Gastroesophageal sphincter (tissue), 3 donors: ENCODE data around the gene HSH2D.
A peak's percentile ranks its signal among the peaks of the same experiment; 100 is the strongest.

ENCODE experiments used
- POLR2A ChIP-seq, 2 donors: fragments of 450-650 bp; IDR thresholded peaks; one replicate each; pipeline ENCODE4 v1.6.1; 2017; ENCODE audit warnings: antibody characterized with exemption in 2 of 2, mild to moderate bottlenecking in 2 of 2, moderate library complexity in 1 of 2
- POLR2AphosphoS5 ChIP-seq: sonication (generic); formaldehyde crosslinking; IDR thresholded peaks from one replicate; pipeline ENCODE4 v1.6.1; 2017; ENCODE audit warnings: antibody characterized with exemption
- TF ChIP-seq, protein P1 (sequence below), 4 experiments: fragments of 200-600 bp in 2 of 4; fragments of 450-650 bp in 2 of 4; sonication (generic) in 1 of 4; IDR thresholded peaks; one replicate each; pipeline ENCODE4 v1.5.1; 2017 to 2019; ENCODE audit warnings: antibody characterized with exemption in 4 of 4, mild to moderate bottlenecking in 2 of 4, moderate library complexity in 2 of 4

DNA sequence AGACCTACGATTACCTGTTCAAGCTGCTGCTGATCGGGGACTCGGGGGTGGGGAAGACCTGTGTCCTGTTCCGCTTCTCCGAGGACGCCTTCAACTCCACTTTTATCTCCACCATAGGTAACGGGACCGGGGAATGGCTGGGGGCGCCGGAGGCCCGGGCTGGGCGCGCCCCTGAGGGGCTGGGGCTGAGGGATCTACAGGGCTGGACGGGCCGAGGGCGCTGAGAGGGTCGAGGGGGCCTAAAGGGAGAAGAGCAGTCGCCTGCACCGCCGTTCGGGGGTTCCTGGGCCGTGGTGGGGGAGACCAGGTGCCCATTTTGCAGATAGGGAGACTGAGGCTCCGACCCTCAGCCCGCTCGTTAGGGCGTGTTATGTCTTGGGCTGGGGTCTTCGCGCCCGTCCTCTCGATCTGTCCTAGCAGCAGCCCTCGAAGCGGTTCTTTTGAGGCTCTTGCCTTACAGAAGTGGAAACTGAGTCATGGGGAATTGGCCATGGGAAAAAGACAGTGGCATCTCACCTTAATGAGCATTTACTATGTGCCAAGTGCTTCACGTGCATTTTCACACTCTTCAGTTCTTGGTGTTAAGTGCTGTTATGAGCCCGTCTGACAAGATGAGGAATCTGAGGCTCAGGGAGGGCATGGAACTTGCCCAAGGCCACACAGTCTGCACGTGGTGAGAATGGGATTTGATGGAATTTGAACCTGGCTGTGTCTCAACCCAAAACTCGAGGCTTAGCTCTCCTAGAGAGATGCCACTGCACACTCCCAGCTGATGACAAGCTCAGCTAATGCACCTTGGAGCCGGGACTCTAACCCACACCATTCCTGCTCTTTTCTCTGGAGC, 31.4 kb upstream of the HSH2D start:
- TF ChIP-seq POLR2A (IDR thresholded peaks at IDR 0.05) (peak; percentile 12 to 39), POLR2AphosphoS5 (no peak)
- TF ChIP-seq, protein P1, sequence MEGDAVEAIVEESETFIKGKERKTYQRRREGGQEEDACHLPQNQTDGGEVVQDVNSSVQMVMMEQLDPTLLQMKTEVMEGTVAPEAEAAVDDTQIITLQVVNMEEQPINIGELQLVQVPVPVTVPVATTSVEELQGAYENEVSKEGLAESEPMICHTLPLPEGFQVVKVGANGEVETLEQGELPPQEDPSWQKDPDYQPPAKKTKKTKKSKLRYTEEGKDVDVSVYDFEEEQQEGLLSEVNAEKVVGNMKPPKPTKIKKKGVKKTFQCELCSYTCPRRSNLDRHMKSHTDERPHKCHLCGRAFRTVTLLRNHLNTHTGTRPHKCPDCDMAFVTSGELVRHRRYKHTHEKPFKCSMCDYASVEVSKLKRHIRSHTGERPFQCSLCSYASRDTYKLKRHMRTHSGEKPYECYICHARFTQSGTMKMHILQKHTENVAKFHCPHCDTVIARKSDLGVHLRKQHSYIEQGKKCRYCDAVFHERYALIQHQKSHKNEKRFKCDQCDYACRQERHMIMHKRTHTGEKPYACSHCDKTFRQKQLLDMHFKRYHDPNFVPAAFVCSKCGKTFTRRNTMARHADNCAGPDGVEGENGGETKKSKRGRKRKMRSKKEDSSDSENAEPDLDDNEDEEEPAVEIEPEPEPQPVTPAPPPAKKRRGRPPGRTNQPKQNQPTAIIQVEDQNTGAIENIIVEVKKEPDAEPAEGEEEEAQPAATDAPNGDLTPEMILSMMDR (IDR thresholded peaks at IDR 0.05) = no peak
